Neural cell (in vitro differentiated cells): ENCODE measurements around the gene CD52. TPM values are rescaled to one million over a fixed set of nuclear protein-coding genes. Genes with fewer than 3 reads are reported as not detected.

Experiments
- H2AFZ ChIP-seq: fragments of 200-600, 300-800 bp; sonication (generic), shearing (Covaris generic); 2 replicates; pipeline ENCODE4 v1.6.0; 2014; ENCODE audit warnings: low read depth, mild to moderate bottlenecking, antibody characterized with exemption, low read length, moderate library complexity
- H3F3A ChIP-seq: fragments of 200-600 bp; shearing (Covaris generic); 2 replicates; pipeline ENCODE4 v1.6.1; 2016; ENCODE audit warnings: mild to moderate bottlenecking, moderate library complexity, mixed read lengths, antibody characterized with exemption, low read length; ENCODE audit not compliant: insufficient read depth, poor library complexity, severe bottlenecking
- H3K27ac ChIP-seq: fragments of 200-600, 300-800 bp; sonication (generic), shearing (Covaris generic); 2 replicates; pipeline ENCODE4 v1.5.1; 2014; ENCODE audit warnings: mild to moderate bottlenecking, low read length, moderate library complexity
- H3K27me3 ChIP-seq: fragments of 300-800, 200-600 bp; sonication (generic), shearing (Covaris generic); 2 replicates; pipeline ENCODE4 v1.6.0; 2014; ENCODE audit warnings: mild to moderate bottlenecking, low read depth, low read length, moderate library complexity; ENCODE audit not compliant: insufficient read depth
- H3K36me3 ChIP-seq: fragments of 300-800, 200-600 bp; sonication (generic), shearing (Covaris generic); 2 replicates; pipeline ENCODE4 v1.5.1; 2014; ENCODE audit warnings: mild to moderate bottlenecking, antibody characterized with exemption, low read length, moderate library complexity; ENCODE audit not compliant: insufficient read depth
- H3K4me2 ChIP-seq: fragments of 300-800, 200-600 bp; sonication (generic), shearing (Covaris generic); 2 replicates; pipeline ENCODE4 v1.6.0; 2014; ENCODE audit warnings: mild to moderate bottlenecking, low read length
- H3K4me3 ChIP-seq: fragments of 300-800, 200-600 bp; sonication (generic), shearing (Covaris generic); 2 replicates; pipeline ENCODE4 v1.5.1; 2014; ENCODE audit warnings: mild to moderate bottlenecking, low read length, moderate library complexity
- H3K79me2 ChIP-seq: fragments of 200-600 bp; shearing (Covaris generic); replicated peaks from 2 replicates; pipeline ENCODE4 v1.6.0; 2014; ENCODE audit warnings: mild to moderate bottlenecking, low read length, moderate library complexity; ENCODE audit not compliant: insufficient read depth
- H3K9ac ChIP-seq: fragments of 300-800, 200-600 bp; sonication (generic), shearing (Covaris generic); 2 replicates; pipeline ENCODE4 v1.6.1; 2016; ENCODE audit warnings: mild to moderate bottlenecking, low read length, mixed read lengths
- H3K9me2 ChIP-seq: fragments of 200-600 bp; shearing (Covaris generic); 2 replicates; pipeline ENCODE4 v1.6.1; 2016; ENCODE audit warnings: mild to moderate bottlenecking, low read length, mixed read lengths; ENCODE audit not compliant: insufficient read depth
- H3K9me3 ChIP-seq: fragments of 200-600, 300-800 bp; sonication (generic), shearing (Covaris generic); 2 replicates; pipeline ENCODE4 v1.6.1; 2016; ENCODE audit warnings: mild to moderate bottlenecking, mixed run types, low read length, moderate library complexity, mixed read lengths
- H4K20me1 ChIP-seq: fragments of 200-600 bp; shearing (Covaris generic); 2 replicates; pipeline ENCODE4 v1.6.1; 2016; ENCODE audit warnings: mild to moderate bottlenecking, mixed run types; ENCODE audit not compliant: insufficient read depth
- CTCF ChIP-seq: fragments of 450-650 bp; IDR thresholded peaks from 2 replicates; pipeline ENCODE4 v1.5.1; 2014; ENCODE audit warnings: antibody characterized with exemption, mild to moderate bottlenecking, moderate library complexity; ENCODE audit not compliant: poor library complexity, severe bottlenecking
- EP300 ChIP-seq: fragments of 450-650 bp; conservative IDR thresholded peaks from 2 replicates; pipeline ENCODE4 v1.6.1; 2014; ENCODE audit warnings: antibody characterized with exemption, mild to moderate bottlenecking, moderate library complexity; ENCODE audit not compliant: poor library complexity, severe bottlenecking
- EZH2 ChIP-seq: fragments of 200-600, 300-800 bp; shearing (Covaris generic), sonication (generic); IDR thresholded peaks from 2 replicates; pipeline ENCODE4 v1.6.1; 2014; ENCODE audit warnings: antibody characterized with exemption, low read length, borderline replicate concordance, mild to moderate bottlenecking; ENCODE audit not compliant: insufficient read depth, poor library complexity, severe bottlenecking
- REST ChIP-seq: IDR thresholded peaks from 2 replicates; pipeline ENCODE4 v1.6.1; 2012; ENCODE audit warnings: borderline replicate concordance
- SMC3 ChIP-seq: fragments of 450-650 bp; conservative IDR thresholded peaks from 2 replicates; pipeline ENCODE4 v1.6.1; 2014; ENCODE audit warnings: antibody characterized with exemption, mild to moderate bottlenecking, moderate library complexity; ENCODE audit not compliant: poor library complexity
- TAF1 ChIP-seq: IDR thresholded peaks from 2 replicates; pipeline ENCODE4 v1.6.1; 2012; ENCODE audit warnings: low read depth
- polyA plus RNA-seq: library from polyadenylated mRNA; depleted of rRNA; stranded (reverse); fragments of >200 nt; gene quantifications from 2 replicates; pipeline ENCODE4 v1.2.3, GENCODE V29; 2014

The CD52 gene
- polyA plus RNA-seq, 1 donor from 2014 or later, result not detected

DNA sequence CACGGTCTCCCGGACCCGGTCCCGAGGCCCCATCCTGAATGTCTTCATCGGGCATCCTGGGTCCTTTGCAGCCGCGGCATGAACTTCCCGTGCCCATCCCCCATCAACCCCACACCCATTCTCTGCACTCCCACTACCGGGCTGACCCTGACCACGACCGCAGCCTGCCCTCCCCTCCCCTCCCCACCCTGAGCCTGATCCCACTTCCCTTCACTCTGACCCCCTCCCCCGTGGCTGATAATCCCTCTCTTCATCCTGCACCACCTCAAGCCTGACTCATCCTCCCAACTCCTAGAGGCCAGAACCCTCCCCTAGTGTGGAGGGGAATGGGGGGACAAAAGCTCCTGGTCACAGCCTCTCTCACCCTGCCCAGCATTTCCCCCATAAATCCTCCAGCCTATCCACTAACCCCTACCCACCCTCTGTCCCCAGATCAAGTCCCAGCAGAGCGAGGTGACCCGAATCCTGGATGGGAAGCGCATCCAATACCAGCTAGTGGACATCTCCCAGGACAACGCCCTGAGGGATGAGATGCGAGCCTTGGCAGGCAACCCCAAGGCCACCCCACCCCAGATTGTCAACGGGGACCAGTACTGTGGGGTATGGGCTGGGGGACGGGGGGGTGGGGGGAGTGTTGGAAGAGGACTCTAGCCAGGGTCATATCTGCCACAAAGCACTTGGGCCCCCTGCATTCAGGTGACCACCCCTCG lies 37.3 kb upstream of the CD52 start:
- Histone ChIP-seq H3K27ac (no peak overlapping the region), H3F3A (no peaks in the 10 kb centered on the region)

DNA sequence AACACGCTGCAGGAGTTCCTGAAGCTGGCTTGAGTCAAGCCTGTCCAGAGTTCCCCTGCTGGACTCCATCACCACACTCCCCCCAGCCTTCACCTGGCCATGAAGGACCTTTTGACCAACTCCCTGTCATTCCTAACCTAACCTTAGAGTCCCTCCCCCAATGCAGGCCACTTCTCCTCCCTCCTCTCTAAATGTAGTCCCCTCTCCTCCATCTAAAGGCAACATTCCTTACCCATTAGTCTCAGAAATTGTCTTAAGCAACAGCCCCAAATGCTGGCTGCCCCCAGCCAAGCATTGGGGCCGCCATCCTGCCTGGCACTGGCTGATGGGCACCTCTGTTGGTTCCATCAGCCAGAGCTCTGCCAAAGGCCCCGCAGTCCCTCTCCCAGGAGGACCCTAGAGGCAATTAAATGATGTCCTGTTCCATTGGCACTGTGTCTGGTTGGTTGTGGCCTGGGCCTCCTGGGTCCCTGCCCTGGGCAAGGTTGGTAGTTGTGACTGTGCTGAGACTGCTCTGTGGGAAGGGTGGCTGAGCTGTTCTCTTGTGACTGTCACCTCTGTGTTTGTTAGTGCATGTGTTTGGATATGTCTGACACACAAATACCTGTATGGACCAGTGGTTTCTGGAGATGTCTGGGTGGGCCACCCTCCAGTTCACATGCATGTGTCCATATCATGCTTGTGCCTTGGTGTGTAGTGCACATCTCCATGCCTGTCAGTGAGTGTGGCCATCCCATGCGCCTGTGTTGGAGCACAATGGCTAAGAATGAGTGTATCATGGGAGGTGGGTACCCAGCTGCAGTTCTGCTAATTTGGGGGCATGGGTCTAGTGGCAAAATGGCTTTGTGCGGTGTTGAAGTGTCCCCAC lies 36.4 kb upstream of the CD52 start:
- Histone ChIP-seq H3K4me3 (peak overlapping the region; percentile 97), H3K9me2 (no peaks in the 10 kb centered on the region), H3K36me3 (no peaks in the 10 kb centered on the region), H3K27me3 (no peaks in the 10 kb centered on the region), H3K9ac (no peak overlapping the region), H3K79me2 (peaks cover 5% of the 10 kb centered on the region), H3F3A (no peaks in the 10 kb centered on the region), H4K20me1 (no peaks in the 10 kb centered on the region), H3K9me3 (no peaks in the 10 kb centered on the region), H2AFZ (no peak overlapping the region), H3K4me2 (no peak overlapping the region), H3K27ac (no peak overlapping the region)
- TF ChIP-seq EP300 (no peak), CTCF (no peak), EZH2 (no peak), SMC3 (no peak), REST (no peak), TAF1 (no peak)

More for the DNA sequence above, 37.3 kb upstream of the CD52 start:
- peak overlapping the region; percentile 97 for H3K4me3 ChIP-seq
- H3K9ac ChIP-seq, result peak overlapping the region; percentile 65
- no peaks in the 10 kb centered on the region for H3K9me2 ChIP-seq
- H2AFZ ChIP-seq, result peak overlapping the region; percentile 42
- TF ChIP-seq CTCF (no peak), TAF1 (no peak), EZH2 (no peak)
- H3K9me3 ChIP-seq, result no peaks in the 10 kb centered on the region
- no peaks in the 10 kb centered on the region for H4K20me1 ChIP-seq
- H3K36me3 ChIP-seq, result no peaks in the 10 kb centered on the region
- H3K4me2 ChIP-seq, result peak overlapping the region; percentile 48
- H3K27me3 ChIP-seq, result no peaks in the 10 kb centered on the region
- peaks cover 5% of the 10 kb centered on the region for H3K79me2 ChIP-seq
